Large intestine (tissue), 3 donors: ENCODE results near the gene ADGRB2. TPM values are rescaled to one million over a fixed set of nuclear protein-coding genes. Genes with fewer than 3 reads are reported as not detected.

Experiments used
- DNase-seq, 2 donors: peaks; one replicate each; pipeline versions ENCODE4 v3.0.0 to v3.0.0-alpha.2; 2013
- H3K27ac ChIP-seq: one replicate; pipeline ENCODE4 v1.5.1; 2013; ENCODE audit warnings: low read length
- H3K27me3 ChIP-seq: 2 replicates; pipeline ENCODE4 v1.6.1; 2013; ENCODE audit warnings: low read length; ENCODE audit not compliant: control insufficient read depth, insufficient read depth
- H3K36me3 ChIP-seq: 2 replicates; pipeline ENCODE4 v1.6.1; 2013; ENCODE audit warnings: low read length; ENCODE audit not compliant: control insufficient read depth, insufficient read depth
- H3K4me1 ChIP-seq: one replicate; pipeline ENCODE4 v1.6.1; 2013; ENCODE audit warnings: low read length; ENCODE audit not compliant: control insufficient read depth, insufficient read depth
- H3K4me3 ChIP-seq: one replicate; pipeline ENCODE4 v1.5.1; 2013; ENCODE audit warnings: low read length
- H3K9me3 ChIP-seq: one replicate; pipeline ENCODE4 v1.6.1; 2013; ENCODE audit warnings: mild to moderate bottlenecking, low read depth, low read length, moderate library complexity; ENCODE audit not compliant: control insufficient read depth
- WGBS: methylation state at CpG from one replicate; pipeline ENCODE4 v1.1.5; 2013; ENCODE audit warnings: low lambda C conversion rate; ENCODE audit not compliant: insufficient coverage; 5-methylcytosine and 5-hydroxymethylcytosine counted together
- polyA plus RNA-seq: library from polyadenylated mRNA; unstranded; fragments of 120-200 nt; gene quantifications from one replicate; pipeline ENCODE4 v1.2.1, GENCODE V29; 2013

Gene ADGRB2
- polyA plus RNA-seq, 1 donor: 56.1 TPM

DNA sequence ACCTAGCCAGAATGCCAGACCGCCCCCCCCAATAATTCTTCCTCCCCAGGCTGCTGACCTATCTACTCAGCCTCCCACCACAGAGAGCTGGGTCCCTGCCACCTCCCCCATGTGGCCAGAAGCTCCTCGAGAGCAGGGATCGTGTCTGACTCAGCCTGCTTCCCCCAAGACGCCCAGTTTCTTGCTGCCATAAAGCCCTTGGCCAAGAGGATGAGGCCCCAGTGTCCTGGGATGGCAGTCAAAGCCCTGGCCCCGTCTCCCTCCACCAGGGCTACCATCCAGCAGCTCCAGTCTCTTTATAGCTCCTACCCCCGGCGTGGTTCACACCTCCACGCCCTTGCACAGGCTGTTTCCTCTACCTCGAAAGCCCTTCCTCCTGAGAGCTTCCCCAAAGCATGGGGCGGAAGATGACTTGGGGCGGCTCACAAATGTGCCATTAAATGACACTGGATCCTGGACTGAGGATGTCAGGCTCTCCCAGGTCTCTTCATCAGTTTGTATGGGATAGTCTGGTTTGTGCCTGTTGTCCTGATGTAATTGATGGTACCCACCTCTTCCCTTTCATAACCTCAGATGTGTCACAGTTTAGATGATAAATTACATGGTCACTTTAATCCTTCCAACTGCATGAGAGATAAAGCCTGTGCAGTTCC lies 13.2 kb downstream of the ADGRB2 start:
- no peaks in the 10 kb centered on the region for H3K36me3 ChIP-seq
- no peaks in the 10 kb centered on the region for H3K27me3 ChIP-seq
- WGBS: no CpG with 5 or more reads among the region's 11 CpGs
- DNase-seq: peak in 1 of 2 donors; percentile 69
- peaks cover 86% of the 10 kb centered on the region for H3K4me1 ChIP-seq
- peak overlapping the region; percentile 66 for H3K27ac ChIP-seq
- no peak overlapping the region for H3K4me3 ChIP-seq
- H3K9me3 ChIP-seq: peaks cover under 1% of the 10 kb centered on the region

- Histone ChIP-seq H3K27me3 (no peaks in the 10 kb centered on the region), H3K27ac (peak overlapping the region; percentile 66), H3K4me3 (no peak overlapping the region), H3K9me3 (no peaks in the 10 kb centered on the region), H3K4me1 (peaks cover 95% of the 10 kb centered on the region), H3K36me3 (no peaks in the 10 kb centered on the region)
- DNase-seq: no peak
- 100% methylated on average over 2 of the region's 7 CpGs for WGBS
Observed at GRCh38 chr1:31749785-31750735, 14.1 kb downstream of the ADGRB2 start.

DNA sequence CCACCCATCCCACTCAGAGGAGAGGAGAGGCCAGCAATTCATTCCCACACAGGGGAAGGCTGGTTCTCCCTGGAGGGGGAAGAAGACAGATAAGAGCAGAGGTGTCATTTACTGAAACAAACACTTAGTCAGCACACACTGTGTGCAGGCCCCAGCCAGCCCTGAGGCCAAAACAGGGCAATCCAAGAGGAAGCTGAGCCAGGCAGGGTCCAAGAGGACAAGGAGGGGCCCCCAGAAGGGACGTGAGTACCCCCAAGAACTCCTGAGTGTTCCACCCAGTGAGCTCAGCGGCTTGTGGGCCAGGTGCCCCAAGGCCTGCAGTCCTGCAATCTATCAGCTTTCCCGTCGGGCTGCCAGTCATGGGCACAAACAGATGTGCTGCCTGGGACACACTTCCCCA lies 15.8 kb downstream of the ADGRB2 start:
- no peaks in the 10 kb centered on the region for H3K36me3 ChIP-seq
- peak overlapping the region; percentile 84 for H3K27ac ChIP-seq
- DNase-seq: peak; percentile 93 to 97
- H3K27me3 ChIP-seq: no peaks in the 10 kb centered on the region
- WGBS: no CpG with 5 or more reads among the region's 4 CpGs
- no peaks in the 10 kb centered on the region for H3K9me3 ChIP-seq
- peaks cover 93% of the 10 kb centered on the region for H3K4me1 ChIP-seq
- no peak overlapping the region for H3K4me3 ChIP-seq

DNA sequence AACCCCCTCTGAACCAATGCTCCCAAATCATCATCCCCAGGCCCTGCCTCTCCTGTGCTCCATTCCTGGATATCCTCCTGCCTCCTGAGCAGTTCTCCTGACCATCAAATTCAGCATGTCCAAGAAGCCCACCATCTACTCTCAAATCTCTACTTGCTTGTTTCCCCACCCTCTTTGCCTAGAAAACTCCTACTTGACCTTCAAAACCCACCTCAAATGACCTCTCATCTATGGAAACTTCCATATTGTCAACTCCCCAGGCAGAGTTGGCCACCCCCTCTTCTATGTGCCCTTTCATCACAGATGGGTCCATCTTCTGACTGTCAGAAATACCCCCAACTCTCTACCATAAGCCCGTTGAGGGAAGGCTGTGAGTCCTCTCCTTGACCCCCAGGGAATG lies 16.8 kb downstream of the ADGRB2 start:
- peaks cover 85% of the 10 kb centered on the region for H3K4me1 ChIP-seq
- no peaks in the 10 kb centered on the region for H3K9me3 ChIP-seq
- no peaks in the 10 kb centered on the region for H3K36me3 ChIP-seq
- H3K4me3 ChIP-seq: no peak overlapping the region
- DNase-seq: no peak
- peak overlapping the region; percentile 69 for H3K27ac ChIP-seq
- H3K27me3 ChIP-seq: no peaks in the 10 kb centered on the region
- no CpG with 5 or more reads among the region's 1 CpG for WGBS

DNA sequence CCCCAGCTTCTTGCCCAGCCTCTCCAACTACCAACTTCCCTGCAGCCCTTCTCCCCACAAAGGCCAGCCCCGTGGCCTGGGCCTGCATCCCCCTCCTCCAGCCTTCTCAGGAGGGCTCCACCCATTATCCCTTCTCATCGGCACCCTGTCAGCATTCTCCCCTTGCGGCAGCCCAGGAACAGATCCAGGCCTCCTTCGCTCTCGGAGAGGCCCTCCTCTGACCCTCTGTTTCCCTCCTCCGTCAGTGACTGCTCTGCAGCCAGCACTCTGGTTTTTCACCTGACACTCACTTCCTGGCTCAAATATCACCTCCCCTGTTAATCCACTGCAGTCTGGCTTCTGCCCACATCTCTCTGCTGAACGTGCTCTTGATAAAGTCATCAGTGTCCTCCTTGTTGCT lies 17.5 kb downstream of the ADGRB2 start:
- Histone ChIP-seq H3K4me3 (no peak overlapping the region), H3K9me3 (no peaks in the 10 kb centered on the region), H3K27ac (peak overlapping the region; percentile 63), H3K27me3 (no peaks in the 10 kb centered on the region), H3K36me3 (peaks cover under 1% of the 10 kb centered on the region), H3K4me1 (peaks cover 79% of the 10 kb centered on the region)
- no peak for DNase-seq
- 58% methylated on average over 4 of the region's 7 CpGs for WGBS

- no peaks in the 10 kb centered on the region for H3K27me3 ChIP-seq
- H3K36me3 ChIP-seq: peaks cover 2% of the 10 kb centered on the region
- 77% methylated on average over 3 of the region's 15 CpGs for WGBS
- H3K27ac ChIP-seq: peak overlapping the region; percentile 63
- H3K4me3 ChIP-seq: no peak overlapping the region
- no peak for DNase-seq
- peaks cover 75% of the 10 kb centered on the region for H3K4me1 ChIP-seq
- H3K9me3 ChIP-seq: no peaks in the 10 kb centered on the region
Observed at GRCh38 chr1:31745946-31746670, 18.0 kb downstream of the ADGRB2 start.

- DNase-seq: peak; percentile 70 to 84
- peak overlapping the region; percentile 63 for H3K27ac ChIP-seq
- no peak overlapping the region for H3K4me3 ChIP-seq
- WGBS: no CpG with 5 or more reads among the region's 4 CpGs
- no peaks in the 10 kb centered on the region for H3K9me3 ChIP-seq
- no peaks in the 10 kb centered on the region for H3K27me3 ChIP-seq
- H3K4me1 ChIP-seq: peaks cover 67% of the 10 kb centered on the region
- H3K36me3 ChIP-seq: peaks cover 2% of the 10 kb centered on the region
Observed at GRCh38 chr1:31745096-31745945, 18.8 kb downstream of the ADGRB2 start.

DNA sequence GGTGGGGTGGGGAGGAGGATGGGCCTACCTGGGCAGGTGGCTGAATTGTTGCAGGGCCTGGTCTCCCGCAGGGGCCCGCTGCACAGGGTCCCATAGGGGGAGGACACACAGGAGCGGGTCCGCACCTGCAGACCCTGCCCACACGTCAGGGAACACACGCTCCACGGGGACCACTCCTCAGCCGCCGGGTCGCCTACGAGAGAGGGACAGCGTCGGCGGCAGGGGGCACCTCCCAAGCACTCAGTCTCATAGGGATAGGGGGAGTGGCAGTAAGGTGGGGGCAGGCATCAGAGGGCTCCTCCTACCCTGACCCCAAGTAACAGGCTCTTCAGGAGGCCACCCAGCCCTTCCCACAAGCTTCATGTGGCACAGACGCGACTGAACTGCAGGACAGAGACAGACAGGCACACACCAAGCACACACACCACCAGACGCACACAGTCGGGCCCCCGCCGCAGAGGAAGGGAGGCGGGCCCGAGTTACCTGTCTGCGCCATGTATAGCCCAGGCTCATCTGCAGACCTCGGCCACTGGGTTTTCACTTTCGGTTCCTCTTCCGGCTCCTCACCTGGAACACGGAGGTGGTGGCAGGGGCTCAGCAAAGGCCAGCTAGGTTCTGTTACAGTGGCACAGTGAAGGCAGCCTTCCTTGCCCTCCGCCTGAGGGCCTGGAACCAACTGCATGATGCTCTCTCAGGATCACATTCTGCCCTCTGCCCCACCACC lies 19.8 kb downstream of the ADGRB2 start:
- H3K9me3 ChIP-seq: no peaks in the 10 kb centered on the region
- no CpG with 5 or more reads among the region's 28 CpGs for WGBS
- no peaks in the 10 kb centered on the region for H3K27me3 ChIP-seq
- DNase-seq: no peak
- H3K4me1 ChIP-seq: peaks cover 65% of the 10 kb centered on the region
- H3K4me3 ChIP-seq: no peak overlapping the region
- H3K36me3 ChIP-seq: peaks cover 2% of the 10 kb centered on the region
- H3K27ac ChIP-seq: peak overlapping the region; percentile 63

DNA sequence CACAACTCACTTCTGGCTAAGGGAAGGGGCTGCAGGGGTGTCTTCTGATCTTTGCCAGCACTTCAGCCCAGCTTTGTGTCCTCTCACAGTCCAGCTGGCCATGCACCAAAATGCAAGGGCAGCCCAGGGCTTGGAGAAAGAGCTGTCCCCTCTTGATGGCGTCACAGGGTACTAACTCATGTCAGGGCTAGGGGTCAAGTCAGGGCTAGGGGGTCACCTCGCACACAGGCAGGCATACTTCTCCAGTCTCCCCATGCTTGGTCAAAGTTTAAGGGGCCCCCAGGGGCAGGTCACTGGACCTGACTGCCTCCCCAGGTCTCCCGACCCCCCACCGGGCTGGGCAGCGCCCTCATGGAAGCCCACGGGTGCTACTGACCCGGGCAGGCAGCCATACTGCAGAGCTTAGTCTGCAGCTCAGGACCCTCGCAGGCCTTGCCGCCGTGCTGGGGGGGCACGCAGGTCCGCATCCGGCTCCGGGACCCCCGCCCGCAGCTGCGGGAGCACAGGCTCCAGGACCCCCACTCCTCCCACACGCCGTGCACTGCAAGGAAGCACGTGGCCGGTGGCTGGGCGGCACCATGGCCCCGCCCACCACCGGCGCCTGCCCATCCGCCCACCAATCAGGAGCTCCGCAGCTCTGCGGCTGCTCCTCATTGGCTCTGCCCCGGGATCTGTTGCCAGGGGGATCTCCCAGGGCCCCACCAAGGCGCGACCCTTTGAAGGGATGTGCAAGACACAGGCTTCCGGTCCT lies 21.5 kb downstream of the ADGRB2 start:
- no peak overlapping the region for H3K4me3 ChIP-seq
- H3K4me1 ChIP-seq: peaks cover 52% of the 10 kb centered on the region
- H3K27me3 ChIP-seq: no peaks in the 10 kb centered on the region
- no peaks in the 10 kb centered on the region for H3K9me3 ChIP-seq
- no peak overlapping the region for H3K27ac ChIP-seq
- no CpG with 5 or more reads among the region's 32 CpGs for WGBS
- DNase-seq: no peak
- H3K36me3 ChIP-seq: peaks cover 16% of the 10 kb centered on the region
